GM21529 (cell line): Measurements from ENCODE around the gene ZEB2.
"Not testable (repeated sequence)": the region's sequence is repeated elsewhere in the genome, so short reads cannot be mapped to it uniquely, and the experiment has no call there.

Experiments used
- ATAC-seq: cut with Tn5 transposase; IDR thresholded peaks from one replicate; pipeline ENCODE4 v1.9.1; 2021; ENCODE audit not compliant: unreplicated experiment

The ZEB2 gene

GRCh38 chr2:144389930-144390311 is 130.0 kb downstream of the ZEB2 start:
- ATAC-seq = no peak

- no peak for ATAC-seq
These were observed 130.6 kb downstream of the ZEB2 start for GRCh38 chr2:144389151-144389929.

- no peak for ATAC-seq
These were observed 134.5 kb downstream of the ZEB2 start for GRCh38 chr2:144385381-144385780.

GRCh38 chr2:144383571-144384100 is 136.3 kb downstream of the ZEB2 start:
- ATAC-seq = no peak

GRCh38 chr2:144382849-144383248 is 137.1 kb downstream of the ZEB2 start:
- ATAC-seq = peak; percentile 99

- ATAC-seq = no peak
These were observed 138.2 kb downstream of the ZEB2 start for GRCh38 chr2:144381716-144382115.

- ATAC-seq = no peak
These were observed 140.0 kb downstream of the ZEB2 start for GRCh38 chr2:144379851-144380311.

- ATAC-seq = no peak
These were observed 141.4 kb downstream of the ZEB2 start for GRCh38 chr2:144378551-144378950.

- ATAC-seq = no peak
These were observed 142.0 kb downstream of the ZEB2 start for GRCh38 chr2:144377914-144378313.

GRCh38 chr2:144376926-144377325 is 143.0 kb downstream of the ZEB2 start:
- ATAC-seq = no peak

GRCh38 chr2:144376460-144376859 is 143.5 kb downstream of the ZEB2 start:
- no peak for ATAC-seq

GRCh38 chr2:144374163-144374661 is 145.7 kb downstream of the ZEB2 start:
- peak; percentile 81 for ATAC-seq

- no peak for ATAC-seq
These were observed 147.4 kb downstream of the ZEB2 start for GRCh38 chr2:144372410-144373080.

GRCh38 chr2:144370937-144371584 is 148.9 kb downstream of the ZEB2 start:
- no peak for ATAC-seq

GRCh38 chr2:144369416-144369815 is 150.5 kb downstream of the ZEB2 start:
- ATAC-seq = no peak

- no peak for ATAC-seq
These were observed 153.0 kb downstream of the ZEB2 start for GRCh38 chr2:144366825-144367429.

GRCh38 chr2:144364944-144365738 is 154.8 kb downstream of the ZEB2 start:
- ATAC-seq = peak; percentile 84

GRCh38 chr2:144364247-144364646 is 155.7 kb downstream of the ZEB2 start:
- ATAC-seq = not testable (repeated sequence)

GRCh38 chr2:144362401-144362800 is 157.5 kb downstream of the ZEB2 start:
- no peak for ATAC-seq

GRCh38 chr2:144361742-144362141 is 158.2 kb downstream of the ZEB2 start:
- no peak for ATAC-seq
